Peyer's patch (tissue), 4 donors: ENCODE results near the gene TRIM13.

Experiments used
- CTCF ChIP-seq, 6 experiments: fragments of 450-650 bp in 4 of 6; fragments of 200-600 bp in 2 of 6; sonication (generic) in 1 of 6; IDR thresholded peaks; one replicate each; pipeline ENCODE4 v1.5.1; 2017 to 2019; ENCODE audit warnings: antibody characterized with exemption in 6 of 6, mild to moderate bottlenecking in 3 of 6, moderate library complexity in 1 of 6
- POLR2A ChIP-seq, 2 donors: fragments of 450-650 bp; IDR thresholded peaks; one replicate each; pipeline ENCODE4 v1.5.1; 2017; ENCODE audit warnings: antibody characterized with exemption in 2 of 2, mild to moderate bottlenecking in 2 of 2, moderate library complexity in 2 of 2

- no peak for TF ChIP-seq POLR2A (IDR thresholded peaks at IDR 0.05)
- no peak for TF ChIP-seq CTCF (IDR thresholded peaks at IDR 0.05)
These were observed 40.7 kb upstream of the TRIM13 start for GRCh38 chr13:49956131-49956530.
